ENCODE results near the gene E2F3. TPM values are rescaled to one million over a fixed set of nuclear protein-coding genes. Genes with fewer than 3 reads are reported as not detected.

Gene E2F3
- total RNA-seq, 6 experiments from 2014 or later, result 1.1 to 6.3 (median 4.1) TPM

GRCh38 chr6:20393297-20393696 lies 8.4 kb upstream of the E2F3 start:
- Histone ChIP-seq H3K36me3 (no peaks in the 10 kb centered on the region), H3K9me3 (no peaks in the 10 kb centered on the region), H3K27ac (no peak overlapping the region), H3K27me3 (no peaks in the 10 kb centered on the region), H3K4me1 (no peaks in the 10 kb centered on the region), H3K4me3 (no peak overlapping the region)
- intact Hi-C loops (cut with DNase I), result no loop called here
- 78% methylated on average over 2 of the region's 2 CpGs for WGBS (ENCODE audit: insufficient coverage, low coverage, low lambda C conversion rate, missing lambda C conversion rate)
- no peak for DNase-seq
- TF ChIP-seq CTCF (IDR thresholded peaks at IDR 0.05), result no peak
- no peak for TF ChIP-seq POLR2A (IDR thresholded peaks at IDR 0.05)
- no peak for ATAC-seq

GRCh38 chr6:20399518-20399917 lies 2.2 kb upstream of the E2F3 start:
- WGBS (ENCODE audit: insufficient coverage, low coverage, low lambda C conversion rate, missing lambda C conversion rate), result 70% methylated on average over 1 of the region's 2 CpGs
- Histone ChIP-seq H3K27ac (no peak overlapping the region), H3K9me3 (no peaks in the 10 kb centered on the region), H3K4me3 (no peak overlapping the region), H3K36me3 (no peaks in the 10 kb centered on the region), H3K4me1 (no peaks in the 10 kb centered on the region), H3K27me3 (no peaks in the 10 kb centered on the region)
- TF ChIP-seq POLR2A (IDR thresholded peaks at IDR 0.05), result no peak
- TF ChIP-seq CTCF (IDR thresholded peaks at IDR 0.05), result no peak
- ATAC-seq, result no peak
- intact Hi-C loops (cut with DNase I), result no loop called here
- DNase-seq, result no peak

GRCh38 chr6:20400456-20401204 lies 1.0 kb upstream of the E2F3 start:
- Histone ChIP-seq H3K27ac (peak overlapping the region; percentile 53 to 79 (median 78)), H3K9me3 (no peaks in the 10 kb centered on the region), H3K27me3 (no peaks in the 10 kb centered on the region), H3K4me3 (peak overlapping the region; percentile 35 to 58 (median 56)), H3K36me3 (no peaks in the 10 kb centered on the region), H3K4me1 (no peaks in the 10 kb centered on the region)
- under 1% methylated on average over 17 of the region's 18 CpGs for WGBS (ENCODE audit: insufficient coverage, low coverage, low lambda C conversion rate, missing lambda C conversion rate)
- ATAC-seq, result peak in 2 of 4 donors; percentile 0 to 1
- intact Hi-C loops (cut with DNase I), result no loop called here
- peak in 2 of 3 donors; percentile 42 to 58 for DNase-seq
- TF ChIP-seq CTCF (IDR thresholded peaks at IDR 0.05) (peak; percentile 34 to 44 (median 36)), POLR2A (IDR thresholded peaks at IDR 0.05) (peak; percentile 39)

- Histone ChIP-seq H3K4me1 (no peaks in the 10 kb centered on the region), H3K36me3 (no peaks in the 10 kb centered on the region), H3K4me3 (peak overlapping the region; percentile 47 to 73 (median 71)), H3K27ac (peak overlapping the region; percentile 10 to 93 (median 79)), H3K27me3 (no peaks in the 10 kb centered on the region), H3K9me3 (no peaks in the 10 kb centered on the region)
- WGBS (ENCODE audit: insufficient coverage, low coverage, low lambda C conversion rate, missing lambda C conversion rate), result 0% methylated on average over 9 of the region's 15 CpGs
- no peak for ATAC-seq
- no peak for TF ChIP-seq POLR2A (IDR thresholded peaks at IDR 0.05)
- TF ChIP-seq CTCF (IDR thresholded peaks at IDR 0.05), result no peak
- intact Hi-C loops (cut with DNase I), result no loop called here
- no peak for DNase-seq
Observed at GRCh38 chr6:20402092-20402341, 338 bp downstream of the E2F3 start.

Data from right lobe of liver (tissue), 6 donors.